ENCODE measurements around the gene UNC13D.
"Not testable (repeated sequence)": the region's sequence is repeated elsewhere in the genome, so short reads cannot be mapped to it uniquely, and the experiment has no call there.

Gene UNC13D

DNA sequence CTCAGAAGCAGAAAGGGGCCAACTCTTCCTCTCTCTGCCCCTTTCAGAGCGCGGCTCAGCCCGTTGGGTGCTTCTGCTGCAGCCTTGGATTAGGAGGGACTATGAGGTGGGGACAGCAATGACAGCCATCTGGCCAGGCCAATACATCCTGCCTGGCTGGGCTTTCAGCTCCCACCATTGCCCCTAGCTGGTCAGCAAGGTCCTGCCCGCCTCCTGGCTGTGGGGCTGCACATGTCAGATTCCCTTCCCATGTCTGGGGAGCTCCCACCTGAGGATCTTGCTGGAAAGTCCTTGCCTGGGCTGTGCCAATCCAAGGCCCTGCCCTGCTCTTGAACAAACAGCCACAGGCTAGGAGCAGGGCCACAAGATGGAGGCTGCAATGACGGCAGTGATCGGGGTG lies 44.3 kb upstream of the UNC13D start:
- TF ChIP-seq, protein P1, sequence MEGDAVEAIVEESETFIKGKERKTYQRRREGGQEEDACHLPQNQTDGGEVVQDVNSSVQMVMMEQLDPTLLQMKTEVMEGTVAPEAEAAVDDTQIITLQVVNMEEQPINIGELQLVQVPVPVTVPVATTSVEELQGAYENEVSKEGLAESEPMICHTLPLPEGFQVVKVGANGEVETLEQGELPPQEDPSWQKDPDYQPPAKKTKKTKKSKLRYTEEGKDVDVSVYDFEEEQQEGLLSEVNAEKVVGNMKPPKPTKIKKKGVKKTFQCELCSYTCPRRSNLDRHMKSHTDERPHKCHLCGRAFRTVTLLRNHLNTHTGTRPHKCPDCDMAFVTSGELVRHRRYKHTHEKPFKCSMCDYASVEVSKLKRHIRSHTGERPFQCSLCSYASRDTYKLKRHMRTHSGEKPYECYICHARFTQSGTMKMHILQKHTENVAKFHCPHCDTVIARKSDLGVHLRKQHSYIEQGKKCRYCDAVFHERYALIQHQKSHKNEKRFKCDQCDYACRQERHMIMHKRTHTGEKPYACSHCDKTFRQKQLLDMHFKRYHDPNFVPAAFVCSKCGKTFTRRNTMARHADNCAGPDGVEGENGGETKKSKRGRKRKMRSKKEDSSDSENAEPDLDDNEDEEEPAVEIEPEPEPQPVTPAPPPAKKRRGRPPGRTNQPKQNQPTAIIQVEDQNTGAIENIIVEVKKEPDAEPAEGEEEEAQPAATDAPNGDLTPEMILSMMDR (conservative IDR thresholded peaks at IDR 0.05): no peak
- H3K27ac ChIP-seq: no peak overlapping the region

DNA sequence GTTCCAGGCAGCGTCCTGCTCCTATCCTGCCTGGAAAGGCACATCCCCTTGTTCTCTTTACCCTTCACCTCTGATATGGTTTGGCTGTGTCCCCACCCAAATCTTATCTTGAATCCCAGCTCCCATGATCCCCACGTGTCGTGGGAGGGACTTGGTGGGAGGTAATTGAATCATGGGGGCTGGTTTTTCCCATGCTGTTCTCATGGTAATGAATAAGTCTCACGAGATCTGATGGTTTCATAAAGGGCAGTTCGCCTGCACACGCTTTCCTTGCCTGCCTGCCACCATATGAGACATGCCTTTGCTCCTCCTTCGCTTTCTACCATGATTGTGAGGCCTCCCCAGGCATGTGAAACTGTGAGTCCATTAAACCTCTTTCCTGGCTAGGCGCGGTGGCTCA lies 41.7 kb upstream of the UNC13D start:
- H3K27ac ChIP-seq: not testable (repeated sequence)

DNA sequence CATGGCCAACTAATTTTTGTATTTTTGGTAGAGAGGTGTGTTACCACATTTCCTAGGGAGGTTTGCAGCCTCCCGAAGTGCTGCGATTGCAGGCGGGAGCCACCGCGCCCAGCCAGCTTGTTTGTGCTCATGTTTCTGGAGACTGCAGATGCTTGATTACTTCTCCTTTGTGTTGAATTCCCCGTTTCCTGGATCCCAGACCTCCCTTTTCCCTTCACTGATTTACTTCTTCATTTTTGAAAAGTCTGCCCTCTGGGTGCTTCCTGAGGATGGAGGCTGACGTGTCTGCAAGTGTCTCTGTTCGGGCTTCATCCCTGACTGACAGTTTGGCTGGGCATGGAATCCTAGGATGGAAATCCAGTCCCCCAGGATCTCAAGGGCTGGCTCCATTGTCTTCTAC lies 41.2 kb upstream of the UNC13D start:
- no peak overlapping the region for H3K27ac ChIP-seq
- TF ChIP-seq, protein P1 (conservative IDR thresholded peaks at IDR 0.05): no peak

DNA sequence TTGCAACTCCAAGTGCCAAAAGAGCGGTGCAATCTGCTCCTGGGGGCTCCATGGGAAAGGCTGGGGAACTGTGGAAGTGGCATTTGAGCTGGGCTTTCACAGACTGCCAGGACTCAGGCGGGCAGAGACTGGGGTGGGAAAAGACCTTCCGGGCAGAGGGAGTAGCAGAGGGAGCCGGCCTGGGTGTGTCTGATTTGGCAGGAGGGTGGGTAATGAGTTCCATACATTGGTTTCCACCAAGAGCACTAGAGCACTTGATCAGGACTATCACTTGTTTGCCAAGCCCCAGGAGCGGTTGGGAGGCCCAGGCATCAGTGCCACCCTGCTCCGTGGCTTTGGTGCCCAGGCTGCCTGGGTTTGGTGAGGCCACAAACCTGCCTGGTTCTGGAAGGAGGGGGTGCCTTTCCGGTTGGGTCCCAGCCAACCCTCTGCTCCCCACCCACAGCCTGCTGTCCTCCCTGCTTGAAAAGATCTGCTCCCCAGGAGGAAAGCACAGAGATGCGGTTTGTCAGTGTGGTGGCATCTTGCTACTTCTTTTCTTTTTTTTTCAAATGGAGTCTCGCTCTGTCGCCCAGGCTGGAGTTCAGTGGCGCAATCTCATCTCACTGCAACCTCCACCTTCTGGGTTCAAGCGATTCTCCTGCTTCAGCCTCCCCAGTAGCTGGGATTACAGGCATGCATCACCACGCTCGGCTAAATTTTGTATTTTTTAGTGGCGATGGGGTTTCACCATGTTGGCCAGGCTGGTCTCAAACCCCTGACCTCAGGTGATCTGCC lies 37.7 kb upstream of the UNC13D start:
- TF ChIP-seq, protein P1 (conservative IDR thresholded peaks at IDR 0.05): no peak

DNA sequence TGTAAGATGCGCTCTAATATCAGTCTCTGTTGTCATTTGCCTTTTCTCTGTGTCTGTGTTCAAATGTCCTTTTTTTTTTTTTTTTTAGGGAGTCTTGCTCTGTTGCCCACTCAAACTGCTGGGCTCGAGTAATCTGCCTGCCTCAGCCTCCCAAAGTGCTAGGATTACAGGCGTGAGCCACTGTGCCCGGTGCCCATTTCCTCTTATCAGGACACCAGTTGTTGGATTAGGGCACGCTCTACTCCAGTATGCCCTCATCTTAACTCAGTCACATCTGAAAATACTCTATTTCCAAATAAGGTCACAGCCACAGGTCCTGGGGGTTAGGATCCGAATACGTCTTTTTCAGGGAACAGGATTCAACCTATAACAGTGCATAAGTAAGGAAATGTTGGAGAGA lies 36.1 kb upstream of the UNC13D start:
- H3K27ac ChIP-seq: no peak overlapping the region
- TF ChIP-seq, protein P1 (conservative IDR thresholded peaks at IDR 0.05): no peak

More for the DNA sequence above, 37.7 kb upstream of the UNC13D start:
- H3K27ac ChIP-seq: no peak overlapping the region

DNA sequence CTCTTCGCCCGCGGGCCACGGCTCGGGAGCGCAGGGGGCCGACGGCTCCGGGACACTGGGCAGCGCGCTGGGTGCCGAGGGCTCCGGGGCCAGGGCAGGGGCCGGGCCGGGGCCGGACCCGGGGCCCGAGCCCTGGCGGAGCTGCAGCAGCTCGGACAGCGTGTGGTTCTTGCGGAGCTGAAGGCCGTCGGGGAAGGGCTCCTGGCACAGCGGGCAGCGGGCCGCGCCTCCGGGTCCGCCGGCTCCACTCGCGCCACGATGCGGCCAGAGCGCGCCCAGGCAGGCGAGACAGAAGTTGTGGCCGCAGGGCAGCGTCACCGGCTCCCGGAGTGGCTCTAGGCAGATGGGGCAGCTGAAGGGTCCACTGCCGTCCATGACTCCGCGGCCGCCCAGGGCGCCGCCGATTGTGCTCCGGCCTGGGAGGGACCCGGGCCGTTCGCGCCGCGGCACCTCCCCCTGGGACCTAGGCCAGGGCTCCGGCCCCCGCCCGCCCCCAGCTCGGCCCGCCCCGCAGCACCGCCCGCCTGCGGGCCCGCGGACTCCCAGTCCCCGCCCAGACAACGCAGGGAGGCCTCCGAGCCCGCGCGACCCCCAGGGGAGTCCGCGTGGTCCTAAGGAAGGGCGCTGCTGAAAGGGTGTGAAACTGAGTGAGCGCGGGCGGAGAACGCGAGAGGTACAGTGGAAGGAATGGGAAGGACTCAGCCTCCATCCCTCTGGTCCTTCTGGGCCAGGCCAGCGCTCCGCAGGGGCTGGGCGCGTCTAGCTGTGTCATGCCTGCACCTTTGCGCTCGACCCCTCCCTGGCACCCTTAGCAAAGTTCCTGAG lies 34.2 kb upstream of the UNC13D start, which contains the start of gene TRIM47:
TRIM47 (minus strand) TSS at position 408 of the 825 bp plus-strand sequence; CDS start at position 375, 33 bp downstream.
- TF ChIP-seq, protein P1 (conservative IDR thresholded peaks at IDR 0.05): peak; percentile 57
- H3K27ac ChIP-seq: peak within 1 kb of the TSS; percentile 75

DNA sequence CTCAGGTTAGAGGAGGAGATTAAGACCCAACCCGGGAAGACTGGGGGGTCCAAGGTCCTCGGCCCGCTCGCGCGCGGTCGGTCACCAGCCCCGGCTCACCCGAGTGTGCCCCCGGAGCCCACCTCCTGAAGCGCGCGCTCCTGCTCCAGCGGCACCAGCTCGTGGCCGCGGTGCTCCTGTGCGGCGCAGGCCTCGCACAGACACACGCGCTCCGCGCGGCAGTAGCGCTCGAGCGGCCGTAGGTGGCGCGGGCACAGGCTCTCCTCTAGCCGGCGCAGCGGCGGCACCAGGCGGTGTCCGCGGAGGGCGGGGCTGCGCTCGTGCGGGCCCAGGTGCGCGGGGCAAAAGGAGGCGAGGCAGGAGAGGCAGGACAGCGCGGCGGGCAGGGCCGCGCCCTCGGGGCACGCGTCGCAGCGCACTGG lies 33.6 kb upstream of the UNC13D start:
- TF ChIP-seq, protein P1 (conservative IDR thresholded peaks at IDR 0.05): peak; percentile 78
- H3K27ac ChIP-seq: peak overlapping the region; percentile 75
